Retinal pigment epithelial cell (primary cell): ENCODE data around the gene SCD5.

Experiments
- DNase-seq: peaks from one replicate; pipeline ENCODE4 v3.0.0-alpha.2; 2010; ENCODE audit warnings: low read depth
- H3K4me3 ChIP-seq: 2 replicates; pipeline ENCODE4 v1.5.1; 2011; ENCODE audit warnings: mild to moderate bottlenecking, low read length, control low read depth, moderate library complexity
- CTCF ChIP-seq: conservative IDR thresholded peaks from 2 replicates; pipeline ENCODE4 v1.5.1; 2011; ENCODE audit warnings: low read depth, low read length, control low read depth, inconsistent platforms

SCD5 gene

GRCh38 chr4:82809619-82810018 is 11.0 kb upstream of the SCD5 start:
- no peak for DNase-seq
- H3K4me3 ChIP-seq, result no peak overlapping the region

GRCh38 chr4:82803746-82804145 is 5.2 kb upstream of the SCD5 start:
- H3K4me3 ChIP-seq, result no peak overlapping the region
- no peak for TF ChIP-seq CTCF
- no peak for DNase-seq

More at GRCh38 chr4:82809619-82810018, 11.0 kb upstream of the SCD5 start:
- no peak for TF ChIP-seq CTCF

GRCh38 chr4:82802911-82803310 is 4.3 kb upstream of the SCD5 start:
- H3K4me3 ChIP-seq, result no peak overlapping the region
- no peak for TF ChIP-seq CTCF
- no peak for DNase-seq

GRCh38 chr4:82801910-82802521 is 3.4 kb upstream of the SCD5 start:
- no peak overlapping the region for H3K4me3 ChIP-seq
- DNase-seq, result no peak
- peak; percentile 66 for TF ChIP-seq CTCF

GRCh38 chr4:82799006-82799881 is 648 bp upstream of the SCD5 start:
- no peak for TF ChIP-seq CTCF
- peak overlapping the region; percentile 66 for H3K4me3 ChIP-seq
- DNase-seq, result no peak

- TF ChIP-seq CTCF, result no peak
- peak overlapping the region; percentile 66 for H3K4me3 ChIP-seq
- no peak for DNase-seq
These were observed 1.0 kb downstream of the SCD5 start for GRCh38 chr4:82797405-82798111.
